ENCODE results near the gene C19orf73.

C19orf73 gene

DNA sequence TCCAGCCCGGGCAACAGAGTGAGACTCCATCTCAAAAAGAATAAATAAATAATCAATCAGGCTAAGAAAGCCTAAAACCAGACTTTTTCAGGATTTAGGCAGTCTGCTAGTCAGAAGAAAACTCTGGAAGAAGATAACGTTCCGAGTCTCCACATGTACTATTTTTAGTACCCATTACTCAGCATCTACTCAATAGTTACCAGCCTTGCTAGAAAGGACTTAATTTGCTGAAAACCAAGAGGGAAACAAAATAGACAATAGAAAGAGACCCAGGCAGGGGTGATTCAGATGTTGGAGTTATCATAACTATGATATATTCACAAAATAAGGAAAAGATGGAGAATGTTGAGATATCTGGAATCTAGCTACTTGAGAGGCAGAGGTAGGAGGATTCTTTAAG lies 8.4 kb downstream of the C19orf73 start:
- no peak for ATAC-seq
- TF ChIP-seq OSR1 (CRISPR knock-in tag; IDR thresholded peaks at IDR 0.05) = no peak
- TF ChIP-seq ZC3H10 (CRISPR knock-in tag; IDR thresholded peaks at IDR 0.05) = no peak
- TF ChIP-seq ISL1 (CRISPR knock-in tag; IDR thresholded peaks at IDR 0.05) = no peak
- TF ChIP-seq TCF4 (CRISPR knock-in tag; IDR thresholded peaks at IDR 0.05; ENCODE audit: borderline replicate concordance) = no peak
- TF ChIP-seq ESRRG (CRISPR knock-in tag; IDR thresholded peaks at IDR 0.05) = no peak
- no peak for TF ChIP-seq PPARA (CRISPR knock-in tag; IDR thresholded peaks at IDR 0.05; ENCODE audit: borderline replicate concordance)

DNA sequence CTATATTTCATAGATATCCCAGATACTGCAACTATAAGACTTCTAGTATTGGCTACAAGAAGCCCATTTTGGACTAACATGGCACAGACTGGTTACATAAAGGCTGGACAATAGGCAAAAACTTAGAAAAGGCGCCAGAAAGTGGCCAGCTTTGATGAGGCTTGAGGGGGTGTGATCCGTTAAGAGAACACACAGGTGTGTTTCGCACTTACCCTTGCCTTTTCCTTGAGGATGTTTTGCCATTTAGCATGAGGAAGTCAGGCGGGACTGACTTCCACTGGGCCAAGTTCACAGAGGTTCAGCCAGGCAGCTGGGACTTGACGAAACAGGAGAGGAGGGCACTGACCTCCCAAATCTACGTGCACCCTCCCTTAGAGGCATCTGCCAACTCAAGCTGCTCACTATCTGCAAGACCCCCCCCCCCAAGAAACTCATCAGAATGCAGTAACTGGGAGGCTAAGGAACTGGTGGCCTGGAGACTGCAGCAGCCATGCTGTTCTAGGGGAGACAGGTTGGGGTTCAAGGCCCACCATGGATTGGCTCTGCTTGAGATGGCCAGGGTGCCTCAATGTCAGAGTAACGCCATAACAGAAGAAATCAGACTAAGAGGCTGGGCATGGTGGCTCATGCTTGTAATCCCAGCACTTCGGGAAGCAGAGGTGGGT lies 9.2 kb downstream of the C19orf73 start:
- TF ChIP-seq GLIS3 (CRISPR knock-in tag; IDR thresholded peaks at IDR 0.05) (no peak), ZFP30 (CRISPR knock-in tag; IDR thresholded peaks at IDR 0.05) (no peak), PPARA (CRISPR knock-in tag; IDR thresholded peaks at IDR 0.05; ENCODE audit: borderline replicate concordance) (no peak), BACH2 (CRISPR knock-in tag; IDR thresholded peaks at IDR 0.05; ENCODE audit: borderline replicate concordance) (no peak), SNAI2 (CRISPR knock-in tag; IDR thresholded peaks at IDR 0.05) (no peak), ZNF70 (CRISPR knock-in tag; IDR thresholded peaks at IDR 0.05) (no peak), OSR1 (CRISPR knock-in tag; IDR thresholded peaks at IDR 0.05) (no peak), RARB (CRISPR knock-in tag; IDR thresholded peaks at IDR 0.05) (no peak), ZC3H10 (CRISPR knock-in tag; IDR thresholded peaks at IDR 0.05) (no peak)
- TF ChIP-seq, protein P1, sequence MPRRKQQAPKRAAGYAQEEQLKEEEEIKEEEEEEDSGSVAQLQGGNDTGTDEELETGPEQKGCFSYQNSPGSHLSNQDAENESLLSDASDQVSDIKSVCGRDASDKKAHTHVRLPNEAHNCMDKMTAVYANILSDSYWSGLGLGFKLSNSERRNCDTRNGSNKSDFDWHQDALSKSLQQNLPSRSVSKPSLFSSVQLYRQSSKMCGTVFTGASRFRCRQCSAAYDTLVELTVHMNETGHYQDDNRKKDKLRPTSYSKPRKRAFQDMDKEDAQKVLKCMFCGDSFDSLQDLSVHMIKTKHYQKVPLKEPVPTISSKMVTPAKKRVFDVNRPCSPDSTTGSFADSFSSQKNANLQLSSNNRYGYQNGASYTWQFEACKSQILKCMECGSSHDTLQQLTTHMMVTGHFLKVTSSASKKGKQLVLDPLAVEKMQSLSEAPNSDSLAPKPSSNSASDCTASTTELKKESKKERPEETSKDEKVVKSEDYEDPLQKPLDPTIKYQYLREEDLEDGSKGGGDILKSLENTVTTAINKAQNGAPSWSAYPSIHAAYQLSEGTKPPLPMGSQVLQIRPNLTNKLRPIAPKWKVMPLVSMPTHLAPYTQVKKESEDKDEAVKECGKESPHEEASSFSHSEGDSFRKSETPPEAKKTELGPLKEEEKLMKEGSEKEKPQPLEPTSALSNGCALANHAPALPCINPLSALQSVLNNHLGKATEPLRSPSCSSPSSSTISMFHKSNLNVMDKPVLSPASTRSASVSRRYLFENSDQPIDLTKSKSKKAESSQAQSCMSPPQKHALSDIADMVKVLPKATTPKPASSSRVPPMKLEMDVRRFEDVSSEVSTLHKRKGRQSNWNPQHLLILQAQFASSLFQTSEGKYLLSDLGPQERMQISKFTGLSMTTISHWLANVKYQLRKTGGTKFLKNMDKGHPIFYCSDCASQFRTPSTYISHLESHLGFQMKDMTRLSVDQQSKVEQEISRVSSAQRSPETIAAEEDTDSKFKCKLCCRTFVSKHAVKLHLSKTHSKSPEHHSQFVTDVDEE (CRISPR knock-in tag; IDR thresholded peaks at IDR 0.05) = no peak
- TF ChIP-seq, protein P2, sequence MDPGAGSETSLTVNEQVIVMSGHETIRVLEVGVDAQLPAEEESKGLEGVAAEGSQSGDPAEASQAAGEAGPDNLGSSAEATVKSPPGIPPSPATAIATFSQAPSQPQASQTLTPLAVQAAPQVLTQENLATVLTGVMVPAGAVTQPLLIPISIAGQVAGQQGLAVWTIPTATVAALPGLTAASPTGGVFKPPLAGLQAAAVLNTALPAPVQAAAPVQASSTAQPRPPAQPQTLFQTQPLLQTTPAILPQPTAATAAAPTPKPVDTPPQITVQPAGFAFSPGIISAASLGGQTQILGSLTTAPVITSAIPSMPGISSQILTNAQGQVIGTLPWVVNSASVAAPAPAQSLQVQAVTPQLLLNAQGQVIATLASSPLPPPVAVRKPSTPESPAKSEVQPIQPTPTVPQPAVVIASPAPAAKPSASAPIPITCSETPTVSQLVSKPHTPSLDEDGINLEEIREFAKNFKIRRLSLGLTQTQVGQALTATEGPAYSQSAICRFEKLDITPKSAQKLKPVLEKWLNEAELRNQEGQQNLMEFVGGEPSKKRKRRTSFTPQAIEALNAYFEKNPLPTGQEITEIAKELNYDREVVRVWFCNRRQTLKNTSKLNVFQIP (CRISPR knock-in tag; IDR thresholded peaks at IDR 0.05; ENCODE audit: borderline replicate concordance, low read depth) = no peak
- TF ChIP-seq, protein P3, sequence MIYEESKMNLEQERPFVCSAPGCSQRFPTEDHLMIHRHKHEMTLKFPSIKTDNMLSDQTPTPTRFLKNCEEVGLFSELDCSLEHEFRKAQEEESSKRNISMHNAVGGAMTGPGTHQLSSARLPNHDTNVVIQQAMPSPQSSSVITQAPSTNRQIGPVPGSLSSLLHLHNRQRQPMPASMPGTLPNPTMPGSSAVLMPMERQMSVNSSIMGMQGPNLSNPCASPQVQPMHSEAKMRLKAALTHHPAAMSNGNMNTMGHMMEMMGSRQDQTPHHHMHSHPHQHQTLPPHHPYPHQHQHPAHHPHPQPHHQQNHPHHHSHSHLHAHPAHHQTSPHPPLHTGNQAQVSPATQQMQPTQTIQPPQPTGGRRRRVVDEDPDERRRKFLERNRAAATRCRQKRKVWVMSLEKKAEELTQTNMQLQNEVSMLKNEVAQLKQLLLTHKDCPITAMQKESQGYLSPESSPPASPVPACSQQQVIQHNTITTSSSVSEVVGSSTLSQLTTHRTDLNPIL (CRISPR knock-in tag; IDR thresholded peaks at IDR 0.05; ENCODE audit: low read depth) = no peak
- TF ChIP-seq, protein P4, sequence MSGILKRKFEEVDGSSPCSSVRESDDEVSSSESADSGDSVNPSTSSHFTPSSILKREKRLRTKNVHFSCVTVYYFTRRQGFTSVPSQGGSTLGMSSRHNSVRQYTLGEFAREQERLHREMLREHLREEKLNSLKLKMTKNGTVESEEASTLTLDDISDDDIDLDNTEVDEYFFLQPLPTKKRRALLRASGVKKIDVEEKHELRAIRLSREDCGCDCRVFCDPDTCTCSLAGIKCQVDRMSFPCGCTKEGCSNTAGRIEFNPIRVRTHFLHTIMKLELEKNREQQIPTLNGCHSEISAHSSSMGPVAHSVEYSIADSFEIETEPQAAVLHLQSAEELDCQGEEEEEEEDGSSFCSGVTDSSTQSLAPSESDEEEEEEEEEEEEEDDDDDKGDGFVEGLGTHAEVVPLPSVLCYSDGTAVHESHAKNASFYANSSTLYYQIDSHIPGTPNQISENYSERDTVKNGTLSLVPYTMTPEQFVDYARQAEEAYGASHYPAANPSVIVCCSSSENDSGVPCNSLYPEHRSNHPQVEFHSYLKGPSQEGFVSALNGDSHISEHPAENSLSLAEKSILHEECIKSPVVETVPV (CRISPR knock-in tag; IDR thresholded peaks at IDR 0.05) = no peak
- ATAC-seq = no peak

DNA sequence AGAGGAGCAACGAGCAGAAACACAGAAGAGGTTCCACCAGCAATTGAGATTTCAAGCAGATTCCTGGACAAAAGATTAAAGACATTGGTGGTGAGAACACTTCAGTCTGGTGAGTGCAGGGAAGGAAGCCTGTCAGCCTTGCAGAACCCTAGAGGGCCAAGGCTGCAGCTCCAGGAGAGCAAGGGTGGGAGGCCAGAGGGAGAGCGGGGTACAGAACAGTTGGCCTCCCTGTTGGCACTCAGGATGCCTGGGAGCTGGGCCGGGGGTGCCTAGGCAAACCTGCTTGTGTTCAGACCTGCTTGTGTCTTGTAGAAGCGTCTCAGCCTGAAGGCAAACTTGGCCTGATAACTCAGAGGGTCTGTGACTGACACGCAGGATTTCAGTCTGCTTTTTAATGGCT lies 9.9 kb downstream of the C19orf73 start:
- ATAC-seq = no peak
- TF ChIP-seq ZC3H10 (CRISPR knock-in tag; IDR thresholded peaks at IDR 0.05) (no peak), CSDC2 (CRISPR knock-in tag; IDR thresholded peaks at IDR 0.05) (no peak), ARNTL (CRISPR knock-in tag; IDR thresholded peaks at IDR 0.05; ENCODE audit: borderline replicate concordance, low read depth) (no peak), GLIS3 (CRISPR knock-in tag; IDR thresholded peaks at IDR 0.05) (no peak), ISL1 (CRISPR knock-in tag; IDR thresholded peaks at IDR 0.05) (no peak), TCF4 (CRISPR knock-in tag; IDR thresholded peaks at IDR 0.05; ENCODE audit: borderline replicate concordance) (no peak), ESRRG (CRISPR knock-in tag; IDR thresholded peaks at IDR 0.05) (no peak), ZFP3 (CRISPR knock-in tag; IDR thresholded peaks at IDR 0.05) (no peak), BACH2 (CRISPR knock-in tag; IDR thresholded peaks at IDR 0.05; ENCODE audit: borderline replicate concordance) (no peak), ZNF565 (CRISPR knock-in tag; conservative IDR thresholded peaks at IDR 0.05; ENCODE audit: low read depth) (no peak), TOX (CRISPR knock-in tag; IDR thresholded peaks at IDR 0.05; ENCODE audit: borderline replicate concordance) (no peak), ZFP30 (CRISPR knock-in tag; IDR thresholded peaks at IDR 0.05) (no peak), ZNF70 (CRISPR knock-in tag; IDR thresholded peaks at IDR 0.05) (no peak)
- TF ChIP-seq, protein P2 (CRISPR knock-in tag; IDR thresholded peaks at IDR 0.05; ENCODE audit: borderline replicate concordance, low read depth) = no peak
- TF ChIP-seq, protein P3 (CRISPR knock-in tag; IDR thresholded peaks at IDR 0.05; ENCODE audit: low read depth) = no peak
- TF ChIP-seq, protein P1 (CRISPR knock-in tag; IDR thresholded peaks at IDR 0.05) = no peak
- TF ChIP-seq, protein P4 (CRISPR knock-in tag; IDR thresholded peaks at IDR 0.05) = no peak
